NCI-H2196 treated with DMSO at 0.1 percent for 48 hours (cell line): ENCODE measurements around the gene TAF1D.
"Not testable (repeated sequence)": the region's sequence is repeated elsewhere in the genome, so short reads cannot be mapped to it uniquely, and the experiment has no call there.

ENCODE experiments used
- DNase-seq: peaks from one replicate; lab custom pipeline; 2025; ENCODE audit not compliant: unreplicated experiment; lab: John Stamatoyannopoulos, UW

Gene TAF1D, protein sequence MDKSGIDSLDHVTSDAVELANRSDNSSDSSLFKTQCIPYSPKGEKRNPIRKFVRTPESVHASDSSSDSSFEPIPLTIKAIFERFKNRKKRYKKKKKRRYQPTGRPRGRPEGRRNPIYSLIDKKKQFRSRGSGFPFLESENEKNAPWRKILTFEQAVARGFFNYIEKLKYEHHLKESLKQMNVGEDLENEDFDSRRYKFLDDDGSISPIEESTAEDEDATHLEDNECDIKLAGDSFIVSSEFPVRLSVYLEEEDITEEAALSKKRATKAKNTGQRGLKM

DNA sequence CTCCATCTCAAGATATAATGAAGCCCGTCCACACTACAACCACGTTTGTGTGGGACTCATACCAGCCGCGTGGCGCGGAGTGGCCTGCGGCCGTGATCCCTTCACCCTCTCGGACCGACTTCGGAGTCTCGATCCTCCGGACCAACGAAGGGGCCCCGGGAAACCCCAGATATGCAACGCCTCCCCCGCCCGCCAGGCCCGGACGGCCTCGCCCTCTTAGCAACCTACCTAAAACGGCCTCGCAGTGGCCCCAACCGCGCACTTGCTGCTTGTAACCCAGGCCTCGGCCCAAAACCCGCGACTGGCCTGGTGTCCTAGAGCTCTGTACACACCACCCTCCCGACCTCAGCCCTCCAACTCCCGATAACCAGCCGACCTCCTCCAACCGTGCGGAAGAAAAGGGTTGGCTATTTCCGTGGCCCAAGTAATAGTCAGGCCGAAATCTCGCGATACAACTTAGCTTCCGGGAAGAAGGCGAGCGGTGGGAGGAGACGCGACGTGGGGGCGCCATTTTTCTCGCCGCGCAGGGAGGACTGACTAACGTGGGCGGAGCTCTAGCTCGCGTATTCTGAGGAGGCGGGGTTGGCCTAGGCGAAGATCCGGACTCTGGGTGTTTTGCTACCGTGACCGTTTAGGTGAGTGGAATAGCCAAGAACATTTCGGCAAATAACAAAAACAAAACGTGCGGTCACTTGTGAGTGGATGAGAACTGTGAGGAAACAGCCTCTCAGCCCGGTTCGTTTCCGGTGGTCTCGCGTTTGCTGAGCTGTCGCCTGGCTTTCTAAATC, at the start of gene TAF1D, which contains the start of gene C11orf54:
TSS of gene TAF1D (minus strand) at position 402 of the 788 bp plus-strand sequence. CDS start 2,191 bp downstream, outside the sequence.
TSS of gene C11orf54 (plus strand) at position 579 of the 788 bp plus-strand sequence. CDS start 5,722 bp downstream, outside the sequence.
- DNase-seq: peak; percentile 94

DNA sequence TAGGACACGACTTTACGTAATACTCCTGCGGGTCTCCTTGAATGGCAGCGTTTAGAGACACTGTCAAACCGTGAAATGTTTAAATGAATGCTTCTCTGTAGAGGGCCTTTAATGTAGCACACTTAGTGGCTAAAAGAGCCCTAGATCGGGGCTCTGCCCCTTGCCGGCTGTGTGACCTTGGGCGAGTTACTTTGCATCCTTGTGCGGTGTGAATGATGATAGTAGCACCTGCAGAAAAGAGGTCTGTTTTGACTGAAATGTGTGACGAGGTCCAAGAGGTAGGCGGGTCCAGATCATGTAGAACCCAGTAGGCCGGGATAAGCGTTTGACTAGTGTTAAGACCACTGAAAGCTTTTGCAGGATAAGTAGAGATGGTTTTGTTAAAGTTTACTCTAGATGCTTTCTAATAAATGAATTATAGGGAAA, 43.7 kb upstream of the TAF1D start:
- DNase-seq: no peak

DNA sequence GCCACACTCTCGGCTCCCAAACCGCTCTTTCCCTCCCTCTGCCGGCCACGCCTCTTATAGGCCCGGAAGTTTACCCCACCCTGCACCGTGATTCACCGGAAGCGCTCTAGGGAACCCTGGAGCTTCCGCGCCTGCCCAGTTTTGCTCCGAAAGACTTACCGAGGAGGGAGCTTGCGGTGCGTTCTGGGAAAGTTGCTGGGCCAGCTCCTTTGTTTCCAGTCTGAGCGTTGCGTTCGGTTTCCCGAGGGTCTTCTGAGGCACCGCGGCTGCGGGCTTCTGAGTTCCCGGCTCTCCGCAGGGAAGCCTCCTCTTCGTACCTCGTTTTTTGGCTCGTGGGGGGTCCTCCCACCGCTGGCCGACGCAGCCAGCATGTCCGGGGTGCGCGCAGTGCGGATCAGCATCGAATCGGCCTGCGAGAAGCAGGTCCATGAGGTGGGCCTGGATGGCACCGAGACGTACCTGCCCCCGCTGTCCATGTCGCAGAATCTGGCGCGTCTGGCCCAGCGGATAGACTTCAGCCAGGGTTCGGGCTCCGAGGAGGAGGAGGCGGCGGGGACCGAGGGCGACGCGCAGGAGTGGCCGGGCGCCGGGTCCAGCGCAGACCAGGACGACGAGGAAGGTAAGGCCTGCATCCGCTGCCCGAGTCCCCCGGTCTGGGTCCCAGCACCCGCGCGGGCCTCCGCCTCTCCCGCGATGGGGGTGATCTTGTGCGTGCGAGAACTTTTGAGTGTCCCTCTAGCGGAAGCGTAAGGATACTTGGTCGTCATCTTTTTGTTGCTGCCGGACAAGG, 43.0 kb upstream of the TAF1D start, which contains the start of gene MED17:
TSS of gene MED17 (plus strand) at position 138 of the 790 bp plus-strand sequence. CDS start at position 370, 232 bp downstream.
- DNase-seq: peak; percentile 90

DNA sequence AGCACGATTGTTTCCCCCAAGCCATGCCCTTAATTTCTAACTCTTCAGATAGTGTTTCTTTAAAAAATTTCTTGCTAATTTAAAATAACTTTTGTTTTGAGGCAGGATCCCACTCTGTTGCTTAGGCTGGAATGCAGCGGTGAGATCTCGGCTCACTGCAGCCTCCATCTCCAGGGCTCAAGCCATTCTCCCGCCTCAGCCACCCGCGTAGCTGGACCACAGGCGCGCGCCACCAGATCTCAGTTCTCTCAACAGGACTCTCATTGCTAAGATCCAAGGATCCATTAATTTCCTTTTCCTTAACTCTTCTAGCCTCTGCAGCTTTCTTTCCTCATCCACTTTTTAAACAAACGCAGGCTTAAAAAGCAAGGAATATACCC, 42.5 kb upstream of the TAF1D start:
- no peak for DNase-seq

DNA sequence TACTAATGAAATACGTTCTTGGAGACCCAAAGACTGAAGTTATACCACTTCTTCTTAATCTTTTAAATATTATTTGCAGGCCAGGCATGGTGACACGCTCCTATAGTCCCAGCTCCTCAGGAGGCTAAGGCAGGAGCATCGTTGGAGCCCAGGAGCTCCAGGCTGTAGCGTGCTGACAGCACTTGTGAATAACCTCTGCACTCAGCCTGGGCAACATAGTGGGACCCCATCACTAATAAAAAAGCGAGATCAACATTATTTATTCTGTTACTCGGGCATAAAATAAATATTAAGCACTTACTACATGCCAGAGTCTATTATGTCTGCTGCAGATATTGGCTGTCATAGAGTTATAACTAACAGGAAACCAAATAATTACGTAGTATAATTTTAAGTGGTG, 42.1 kb upstream of the TAF1D start:
- DNase-seq: no peak

DNA sequence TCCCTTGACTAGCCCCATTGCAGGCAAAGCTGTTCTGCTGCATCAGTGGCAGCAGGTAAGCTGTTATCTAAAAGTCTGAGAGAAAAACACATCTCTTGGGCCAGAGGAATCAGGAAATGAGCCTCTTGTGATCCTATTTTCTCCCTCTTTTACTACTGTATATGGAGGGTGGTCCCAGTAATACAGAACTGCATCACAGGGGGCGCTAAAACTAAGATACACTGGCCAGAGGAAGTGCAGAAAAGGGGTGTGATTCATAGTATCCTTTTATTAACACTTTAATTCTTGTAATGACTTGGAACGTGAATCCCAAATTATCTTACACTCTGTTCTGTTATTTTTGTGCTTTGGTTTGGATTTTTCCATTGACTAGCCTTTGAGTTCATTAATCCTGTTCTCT, 34.0 kb upstream of the TAF1D start:
- no peak for DNase-seq

DNA sequence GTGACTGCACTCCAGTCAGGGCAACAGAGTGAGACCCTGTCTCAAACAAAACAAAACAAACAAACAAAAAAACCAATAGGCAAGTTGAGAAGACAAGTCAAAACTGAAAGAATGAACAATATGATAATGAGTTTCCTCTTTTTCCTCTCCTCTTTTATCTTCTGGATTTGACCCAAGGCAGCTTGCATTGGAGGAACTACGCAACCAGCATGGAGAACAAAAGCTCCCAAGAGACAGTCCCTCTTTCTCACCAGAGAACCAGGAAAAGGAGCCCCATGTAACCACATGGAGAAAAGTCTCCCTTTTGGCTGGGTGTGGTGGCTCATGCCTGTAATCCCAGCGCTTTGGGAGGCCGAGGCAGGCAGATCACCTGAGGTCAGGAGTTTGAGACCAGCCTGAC, 33.3 kb upstream of the TAF1D start:
- not testable (repeated sequence) for DNase-seq

DNA sequence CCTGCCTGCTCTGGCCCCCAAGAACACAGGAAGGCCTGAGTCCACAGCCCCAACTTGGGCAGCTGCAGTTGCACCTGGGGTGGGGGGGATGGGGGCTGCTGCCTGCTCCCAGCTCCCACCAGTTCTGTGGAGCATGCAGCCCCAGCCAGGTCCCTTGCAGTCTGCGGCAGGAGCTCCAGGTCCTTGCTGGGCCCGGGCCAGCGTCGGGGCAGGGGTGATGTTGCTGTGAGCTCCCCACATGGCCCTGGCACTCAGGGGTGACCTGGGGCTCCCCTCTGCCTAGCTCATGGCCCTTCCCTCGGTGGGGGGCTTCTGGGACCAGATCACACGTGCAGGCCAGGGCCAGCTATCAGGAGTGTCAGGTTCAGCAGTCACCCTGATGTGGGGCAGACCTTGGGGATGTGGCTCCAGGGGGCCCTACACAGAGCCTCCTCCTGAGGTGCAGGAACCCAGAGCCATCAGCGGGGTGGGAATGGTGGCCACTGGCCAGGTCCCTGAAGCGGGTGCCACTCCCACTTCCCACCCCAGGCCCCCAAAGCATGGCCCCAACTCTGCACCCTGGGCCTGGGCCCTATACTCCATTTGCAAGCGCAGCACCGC, 32.4 kb upstream of the TAF1D start:
- DNase-seq: no peak

DNA sequence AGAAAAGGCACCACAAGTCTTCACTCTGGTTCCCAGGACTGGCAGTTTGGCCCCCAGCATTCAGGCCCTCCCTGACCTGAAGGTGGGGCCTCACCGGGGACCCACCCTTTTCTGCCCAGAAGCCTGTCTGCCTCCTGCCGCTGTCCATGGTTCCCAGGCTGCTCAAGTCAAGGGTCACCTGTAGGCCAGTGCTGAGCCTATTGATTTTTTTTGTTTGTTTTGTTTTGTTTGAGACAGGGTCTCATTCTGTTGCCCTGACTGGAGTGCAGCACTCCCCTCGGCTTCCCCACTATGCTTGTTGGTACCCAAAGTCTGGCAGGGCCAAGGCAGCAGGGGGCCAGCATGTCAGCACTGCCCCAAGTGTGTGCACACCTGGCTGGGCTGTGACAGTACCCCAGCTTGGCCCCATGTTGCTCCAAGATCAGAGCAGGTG, 31.8 kb upstream of the TAF1D start:
- no peak for DNase-seq

DNA sequence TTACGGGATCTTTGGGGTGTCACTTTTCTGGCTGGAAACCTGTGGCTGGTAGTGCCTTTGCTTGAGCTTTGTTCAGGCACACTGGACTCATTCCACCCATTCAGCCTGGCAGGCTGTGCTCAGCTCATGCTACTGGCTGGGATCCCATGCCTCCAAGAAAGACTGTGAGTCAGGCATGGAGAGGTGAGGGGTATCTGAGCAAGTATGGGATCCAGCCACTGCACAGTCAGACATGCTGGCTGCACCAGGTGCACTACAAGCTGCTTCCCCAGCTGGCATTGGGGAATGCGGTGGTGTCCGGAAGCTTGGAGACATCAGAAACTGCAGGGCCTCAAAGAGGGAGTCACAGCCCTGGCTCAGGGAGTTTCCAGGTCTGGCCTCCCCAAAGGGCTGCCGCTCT, 30.8 kb upstream of the TAF1D start:
- no peak for DNase-seq

DNA sequence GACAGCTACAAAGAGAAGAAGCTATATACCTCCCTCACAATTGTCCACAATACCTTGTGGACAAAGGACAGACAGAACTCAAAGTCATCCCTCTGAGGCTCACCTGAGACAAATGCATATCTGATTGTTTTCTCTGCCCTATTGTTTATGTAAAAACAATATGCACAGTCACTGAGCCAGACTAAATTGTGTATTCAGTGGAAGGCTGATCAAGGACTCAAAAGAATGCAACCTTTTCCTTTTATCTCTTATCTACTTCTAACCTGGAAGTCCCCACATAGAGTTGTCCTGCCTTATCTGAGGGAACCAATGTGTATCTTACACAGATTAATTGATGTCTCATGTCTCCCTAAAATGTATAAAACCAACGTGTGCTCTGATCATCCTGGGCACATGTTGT, 28.9 kb upstream of the TAF1D start:
- DNase-seq: no peak

DNA sequence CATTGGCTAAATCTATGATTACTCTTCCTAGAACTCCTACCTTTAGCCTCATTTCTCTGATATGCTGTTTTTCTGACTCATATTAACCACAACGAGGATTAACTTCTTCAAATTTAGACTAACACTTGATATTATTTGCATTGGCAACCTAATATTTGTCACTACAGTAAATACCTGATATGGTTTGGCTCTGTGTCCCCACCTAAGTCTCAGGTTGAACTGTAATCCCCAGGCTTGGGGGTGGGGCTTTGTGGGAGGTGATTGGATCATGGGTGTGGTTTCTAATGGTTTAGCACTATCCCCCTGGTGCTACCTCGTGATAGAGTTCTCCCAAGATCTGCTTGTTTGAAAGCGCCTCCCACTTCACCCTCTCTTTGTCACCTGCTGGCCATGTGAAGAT, 25.7 kb upstream of the TAF1D start:
- no peak for DNase-seq

DNA sequence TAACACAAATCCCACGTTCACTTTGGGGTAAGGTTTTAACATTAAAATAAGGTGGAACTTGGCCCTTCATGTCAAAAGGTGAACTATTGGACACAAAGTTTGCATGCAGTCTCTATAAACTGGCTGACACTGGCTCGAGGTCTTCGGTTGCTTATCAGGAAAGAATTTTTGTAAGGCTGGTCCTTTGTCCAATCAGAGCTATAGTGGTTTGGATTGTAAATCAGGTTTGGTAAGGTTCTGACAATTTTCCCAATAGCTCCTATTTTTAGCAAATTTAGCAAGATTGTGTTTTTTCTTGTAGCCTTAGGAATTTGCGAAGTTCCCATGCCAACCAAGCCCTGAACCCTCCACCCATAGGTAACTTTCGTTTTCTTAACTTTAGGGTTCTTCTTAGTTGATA, 25.2 kb upstream of the TAF1D start:
- no peak for DNase-seq

DNA sequence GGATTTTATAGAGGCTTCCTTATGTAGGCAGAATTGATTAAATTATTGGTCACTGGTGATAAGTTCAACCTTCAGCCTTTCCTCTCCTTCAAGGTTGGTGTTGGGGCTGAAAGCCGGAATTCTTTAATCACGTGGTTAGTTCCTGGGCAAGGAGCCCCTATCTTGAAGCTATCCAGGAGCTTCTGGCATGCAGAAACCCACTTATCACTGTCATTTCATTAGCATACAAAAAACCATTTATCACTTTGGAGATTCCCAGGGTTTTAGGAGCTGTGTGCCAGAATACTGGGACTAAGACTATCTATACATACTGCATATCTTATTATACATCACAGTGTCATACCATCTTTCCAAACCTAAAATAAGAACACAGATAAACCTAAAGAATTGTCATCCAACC, 24.3 kb upstream of the TAF1D start:
- DNase-seq: no peak

DNA sequence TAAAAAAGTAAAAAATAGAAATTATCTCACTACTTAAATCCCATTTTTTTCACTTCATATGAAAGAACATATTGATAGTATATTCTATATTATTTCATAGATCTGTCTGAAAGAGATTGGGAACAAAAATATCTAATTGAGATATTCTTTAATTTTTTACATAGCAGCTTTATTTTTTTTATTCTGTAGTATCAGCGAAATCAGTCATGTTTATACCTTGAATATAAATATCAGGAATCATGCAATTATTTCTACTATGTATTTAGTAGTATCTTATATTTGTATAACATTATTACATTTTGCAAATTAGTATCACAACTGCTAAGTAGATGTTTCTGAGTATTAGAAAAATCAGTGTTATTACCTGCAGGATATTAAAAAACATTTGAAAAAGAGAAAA, 20.6 kb upstream of the TAF1D start:
- no peak for DNase-seq

DNA sequence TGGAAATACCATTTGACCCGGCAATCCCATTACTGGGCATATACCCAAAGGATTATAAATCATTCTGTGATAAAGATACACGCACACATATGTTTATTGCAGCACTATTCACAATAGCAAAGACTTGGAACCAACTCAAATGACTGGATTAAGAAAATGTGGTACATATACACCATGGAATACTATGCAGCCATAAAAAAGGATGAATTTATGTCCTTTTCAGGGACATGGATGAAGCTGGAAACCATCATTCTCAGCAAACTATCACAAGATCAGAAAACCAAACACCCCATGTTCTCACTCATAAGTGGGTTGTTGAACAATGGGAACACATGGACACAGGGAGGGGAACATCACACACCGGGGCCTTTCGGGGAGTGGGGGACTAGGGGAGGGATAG, 17.8 kb upstream of the TAF1D start:
- DNase-seq: not testable (repeated sequence)

DNA sequence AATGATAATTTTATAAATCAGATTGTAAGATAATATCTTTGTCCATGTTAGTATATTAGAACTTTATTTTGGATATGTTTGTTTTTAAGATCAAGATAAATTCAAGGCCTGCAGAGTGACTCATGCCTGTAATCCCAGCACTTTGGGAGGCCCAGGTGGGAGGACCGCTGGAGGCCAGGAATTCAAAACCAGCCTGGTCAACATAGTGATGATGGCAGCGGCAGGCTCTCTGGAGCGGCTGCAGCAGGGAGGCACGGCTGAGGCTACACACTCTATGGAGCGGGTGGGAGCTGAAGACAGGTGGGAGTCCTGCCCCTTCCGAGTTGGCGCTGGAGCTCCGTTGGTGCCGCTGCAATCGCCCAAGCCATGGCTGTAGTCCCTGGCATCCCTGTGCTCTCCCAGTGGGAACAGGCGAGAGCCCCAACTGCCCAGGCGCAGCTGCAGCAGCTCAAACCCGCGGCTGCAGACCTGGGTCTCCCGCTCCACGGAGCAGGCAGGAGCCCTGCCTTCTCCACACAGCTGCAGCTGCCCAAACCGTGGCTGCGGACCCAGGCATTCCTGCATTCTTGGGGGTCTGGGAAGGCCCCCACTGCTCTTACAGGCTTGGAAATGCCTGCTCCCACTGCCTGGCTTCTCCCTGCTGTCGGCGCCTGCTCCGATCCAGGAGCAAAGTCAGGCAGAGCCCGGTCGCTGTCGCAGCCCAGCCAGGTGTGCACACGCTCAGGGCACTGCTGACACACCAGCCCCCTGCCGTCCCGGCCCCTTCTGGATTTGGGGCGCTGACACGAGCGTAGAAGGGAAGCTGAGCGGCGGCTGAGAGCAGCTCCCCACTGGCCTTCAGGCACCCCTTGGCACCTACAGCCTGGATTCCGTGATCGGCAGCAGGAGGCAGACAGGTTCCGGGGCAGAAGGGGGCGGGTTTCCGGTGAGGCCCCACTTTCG, 16.9 kb upstream of the TAF1D start:
- DNase-seq: no peak

DNA sequence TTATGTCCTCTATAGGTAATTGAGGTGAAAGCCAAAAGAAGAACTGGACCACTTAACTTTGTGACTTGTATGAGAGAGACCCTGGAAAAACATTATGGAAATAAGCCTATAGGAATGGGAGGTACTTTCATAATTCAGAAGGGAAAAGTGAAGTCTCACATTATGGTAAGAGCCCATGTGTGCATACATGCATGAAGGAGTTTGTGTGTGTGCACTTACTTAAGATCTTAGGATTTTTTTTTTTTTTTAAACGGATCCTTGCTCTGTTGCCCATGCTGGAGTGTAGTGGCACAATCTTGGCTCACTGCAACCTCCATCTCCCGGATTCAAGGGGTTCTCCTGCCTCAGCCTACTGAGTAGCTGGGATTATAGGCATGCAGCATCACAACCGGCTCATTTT, 16.0 kb upstream of the TAF1D start:
- DNase-seq: no peak

DNA sequence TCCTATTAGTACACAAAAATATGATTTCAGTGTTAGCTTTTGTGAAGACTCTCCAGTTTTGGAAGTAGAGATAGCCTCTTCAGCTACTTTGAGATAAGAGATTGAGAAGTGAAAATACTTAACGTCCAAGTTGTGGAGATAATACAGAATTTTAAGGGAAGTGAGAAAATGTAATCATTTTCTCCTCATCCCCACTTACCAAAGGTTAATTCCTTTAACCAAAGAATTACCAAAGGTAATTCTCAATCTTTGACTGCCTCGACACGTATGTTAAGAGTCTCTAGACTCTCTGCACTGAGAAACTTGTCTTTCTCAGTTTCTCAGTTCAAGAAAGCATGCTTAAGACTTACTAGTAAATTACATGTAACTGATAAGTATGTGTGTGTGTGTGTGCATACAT, 15.5 kb upstream of the TAF1D start:
- DNase-seq: no peak

DNA sequence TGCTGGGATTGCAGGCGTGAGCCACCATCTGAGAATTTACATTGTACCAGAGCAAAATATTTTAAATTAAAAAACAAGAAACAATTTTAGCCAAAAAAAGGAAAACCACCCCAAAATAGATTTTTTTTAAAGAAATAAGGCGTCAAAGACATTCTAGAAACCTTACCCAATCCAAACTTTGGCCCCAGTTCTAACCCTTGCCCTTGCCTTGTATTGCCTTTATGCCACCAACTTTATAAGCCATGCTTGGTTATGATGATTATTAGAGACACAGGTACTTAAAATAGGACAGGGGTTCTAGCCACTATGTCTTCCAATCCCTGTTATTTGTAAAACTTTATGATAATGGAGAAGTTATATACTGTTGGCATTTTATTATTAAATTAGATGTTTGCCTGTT, 11.9 kb upstream of the TAF1D start:
- no peak for DNase-seq
